ENCODE data around the gene MROH9. TPM values are rescaled to one million over a fixed set of nuclear protein-coding genes. Genes with fewer than 3 reads are reported as not detected.

Gene MROH9, protein sequence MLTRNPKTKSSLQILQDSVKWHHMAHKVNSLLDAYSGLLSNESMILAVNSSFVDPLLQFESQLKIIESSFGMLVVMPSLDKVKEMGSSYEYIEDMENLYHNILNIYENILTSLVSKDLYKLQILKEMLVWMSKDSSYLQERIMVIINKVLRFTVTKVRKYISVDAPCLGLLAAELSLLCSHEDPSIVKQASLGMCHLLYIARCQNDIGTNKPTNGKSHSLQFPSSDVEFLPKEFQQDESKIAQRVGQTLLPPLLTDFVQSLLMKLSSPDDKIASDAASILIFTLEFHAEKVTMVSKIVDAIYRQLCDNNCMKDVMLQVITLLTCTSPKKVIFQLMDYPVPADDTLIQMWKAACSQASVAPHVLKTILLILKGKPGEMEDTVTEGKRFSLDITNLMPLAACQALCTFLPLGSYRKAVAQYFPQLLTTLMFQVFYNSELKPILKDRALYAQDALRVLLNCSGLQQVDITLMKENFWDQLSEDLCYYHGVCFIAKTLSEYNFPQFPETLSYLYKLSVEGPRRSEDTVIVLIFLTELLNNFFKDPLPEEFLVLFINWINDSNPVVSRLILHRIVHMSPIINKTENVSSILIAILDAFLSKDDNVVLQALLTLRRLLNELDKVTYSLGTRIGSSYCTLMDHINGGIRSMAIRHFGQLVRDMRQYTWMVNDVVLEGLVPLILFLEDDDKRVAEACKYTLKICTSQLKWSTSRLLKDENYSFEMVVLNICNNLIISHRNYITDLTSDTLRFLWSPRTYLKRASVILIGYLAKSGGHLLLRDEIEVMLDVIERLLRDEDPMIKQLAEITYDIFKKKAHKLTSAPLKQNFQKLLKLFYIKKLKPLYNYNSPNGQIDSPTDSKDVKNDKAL
- not detected in 2 replicates for total RNA-seq

DNA sequence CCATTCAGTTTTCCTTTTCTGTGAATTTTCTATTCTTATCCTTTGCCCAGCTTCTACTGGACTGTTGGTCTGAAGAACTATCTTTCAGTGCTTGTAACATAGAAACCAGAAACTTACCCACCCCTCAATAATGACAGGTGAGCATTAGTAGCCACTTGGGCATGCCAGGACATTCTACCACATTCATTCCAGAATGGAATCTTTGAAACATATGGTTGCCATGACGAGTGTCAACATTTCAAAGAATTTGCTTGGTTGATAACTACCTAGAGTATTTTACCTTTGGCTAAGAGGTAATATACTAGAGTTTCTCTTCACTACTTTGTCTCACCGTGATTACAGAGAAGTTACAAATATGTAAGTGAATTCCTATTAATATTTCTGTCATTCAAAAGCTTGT is at the start of gene MROH9:
MROH9 (plus strand) TSS at position 304 of the 400 bp plus-strand sequence. CDS start 10,023 bp downstream, outside the sequence.

DNA sequence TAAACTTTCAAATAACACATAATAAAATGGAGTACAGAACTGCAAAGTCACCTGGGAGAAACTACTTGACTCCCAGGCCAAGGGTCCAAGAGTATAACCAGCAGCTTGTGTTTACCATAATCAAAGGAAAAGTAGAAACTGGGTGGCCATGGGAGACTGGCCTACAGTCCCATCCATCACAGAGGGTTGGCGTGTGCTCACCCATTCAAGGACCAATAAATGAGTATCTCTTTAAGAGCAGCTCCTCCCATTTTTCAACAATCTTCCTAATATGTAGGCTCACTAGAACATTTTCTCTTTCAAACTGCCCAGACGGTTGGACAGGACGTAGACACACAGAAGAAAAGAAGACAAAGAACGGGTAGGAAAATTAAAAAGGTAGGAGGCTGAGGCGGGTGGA is 155.3 kb downstream of the MROH9 start, which contains the start of gene FMO3:
FMO3 (plus strand) TSS at position 302 of the 400 bp plus-strand sequence. CDS start 1,754 bp downstream, outside the sequence.

Small RNAs within 50 kb of the gene (small RNA-seq; reads per million reads assigned to genes)
- not detected for gene MIR1295A

Other genes with a start within 250 kb of the MROH9 start
- not detected in 2 replicates for gene FMO3, start 155.4 kb downstream of the MROH9 start, total RNA-seq
- not detected in 2 replicates for gene FMO2, start 249.8 kb downstream of the MROH9 start, total RNA-seq